ENCODE data around the gene FOXP1.

The FOXP1 gene

DNA sequence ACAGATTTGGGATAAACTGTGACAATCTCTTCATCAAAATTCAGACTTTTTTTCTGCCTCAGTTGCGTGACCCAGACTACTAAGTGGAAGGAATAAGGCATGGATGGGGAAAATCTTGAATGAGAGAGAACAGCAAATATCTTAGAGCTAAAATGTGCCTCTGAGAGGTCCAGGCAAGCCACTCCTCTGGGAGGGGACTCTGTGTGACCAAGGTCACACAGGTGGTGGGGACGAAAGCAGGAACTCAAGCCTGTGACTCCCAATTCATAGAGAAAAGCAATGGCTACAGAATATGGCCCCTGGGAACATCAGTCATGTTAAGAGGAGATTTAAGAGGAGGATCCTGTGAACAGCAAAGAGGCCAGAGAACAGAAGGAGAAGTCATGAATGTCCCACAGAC is 268.1 kb downstream of the FOXP1 start:
- no peak for ATAC-seq
- no peak for TF ChIP-seq PPARA (CRISPR knock-in tag; IDR thresholded peaks at IDR 0.05; ENCODE audit: borderline replicate concordance)
- no peak for TF ChIP-seq ESRRG (CRISPR knock-in tag; IDR thresholded peaks at IDR 0.05)
- no peak for TF ChIP-seq TCF4 (CRISPR knock-in tag; IDR thresholded peaks at IDR 0.05; ENCODE audit: borderline replicate concordance)
- no peak for TF ChIP-seq PATZ1 (CRISPR knock-in tag; IDR thresholded peaks at IDR 0.05; ENCODE audit: borderline replicate concordance)
- no peak for TF ChIP-seq ARNTL (CRISPR knock-in tag; IDR thresholded peaks at IDR 0.05; ENCODE audit: borderline replicate concordance, low read depth)
- no peak for TF ChIP-seq RARB (CRISPR knock-in tag; IDR thresholded peaks at IDR 0.05)
- TF ChIP-seq POU6F1 (CRISPR knock-in tag; IDR thresholded peaks at IDR 0.05; ENCODE audit: borderline replicate concordance, low read depth) = no peak
- no peak for TF ChIP-seq BACH2 (CRISPR knock-in tag; IDR thresholded peaks at IDR 0.05; ENCODE audit: borderline replicate concordance)

GRCh38 chr3:71313844-71314243 is 269.7 kb downstream of the FOXP1 start:
- no peak for ATAC-seq
- TF ChIP-seq GLIS3 (CRISPR knock-in tag; IDR thresholded peaks at IDR 0.05) = no peak
- TF ChIP-seq CSDC2 (CRISPR knock-in tag; IDR thresholded peaks at IDR 0.05) = no peak
- TF ChIP-seq ZC3H10 (CRISPR knock-in tag; IDR thresholded peaks at IDR 0.05) = no peak
- TF ChIP-seq ZFP30 (CRISPR knock-in tag; IDR thresholded peaks at IDR 0.05) = no peak
- TF ChIP-seq POU6F1 (CRISPR knock-in tag; IDR thresholded peaks at IDR 0.05; ENCODE audit: borderline replicate concordance, low read depth) = no peak
- no peak for TF ChIP-seq ZNF565 (CRISPR knock-in tag; conservative IDR thresholded peaks at IDR 0.05; ENCODE audit: low read depth)
- no peak for TF ChIP-seq TOX (CRISPR knock-in tag; IDR thresholded peaks at IDR 0.05; ENCODE audit: borderline replicate concordance)
- TF ChIP-seq TSHZ2 (CRISPR knock-in tag; IDR thresholded peaks at IDR 0.05) = no peak
- TF ChIP-seq BACH2 (CRISPR knock-in tag; IDR thresholded peaks at IDR 0.05; ENCODE audit: borderline replicate concordance) = no peak
- TF ChIP-seq ZFP3 (CRISPR knock-in tag; IDR thresholded peaks at IDR 0.05) = no peak
- TF ChIP-seq ARNTL (CRISPR knock-in tag; IDR thresholded peaks at IDR 0.05; ENCODE audit: borderline replicate concordance, low read depth) = no peak

- TF ChIP-seq TCF4 (CRISPR knock-in tag; IDR thresholded peaks at IDR 0.05; ENCODE audit: borderline replicate concordance) (no peak), ZNF565 (CRISPR knock-in tag; conservative IDR thresholded peaks at IDR 0.05; ENCODE audit: low read depth) (no peak), ZNF70 (CRISPR knock-in tag; IDR thresholded peaks at IDR 0.05) (no peak), ISL1 (CRISPR knock-in tag; IDR thresholded peaks at IDR 0.05) (no peak), ZC3H10 (CRISPR knock-in tag; IDR thresholded peaks at IDR 0.05) (no peak), ZFP3 (CRISPR knock-in tag; IDR thresholded peaks at IDR 0.05) (no peak), ESRRG (CRISPR knock-in tag; IDR thresholded peaks at IDR 0.05) (no peak), OSR1 (CRISPR knock-in tag; IDR thresholded peaks at IDR 0.05) (no peak), BACH2 (CRISPR knock-in tag; IDR thresholded peaks at IDR 0.05; ENCODE audit: borderline replicate concordance) (no peak), RARB (CRISPR knock-in tag; IDR thresholded peaks at IDR 0.05) (no peak), ARNTL (CRISPR knock-in tag; IDR thresholded peaks at IDR 0.05; ENCODE audit: borderline replicate concordance, low read depth) (no peak)
- TF ChIP-seq, protein P1, sequence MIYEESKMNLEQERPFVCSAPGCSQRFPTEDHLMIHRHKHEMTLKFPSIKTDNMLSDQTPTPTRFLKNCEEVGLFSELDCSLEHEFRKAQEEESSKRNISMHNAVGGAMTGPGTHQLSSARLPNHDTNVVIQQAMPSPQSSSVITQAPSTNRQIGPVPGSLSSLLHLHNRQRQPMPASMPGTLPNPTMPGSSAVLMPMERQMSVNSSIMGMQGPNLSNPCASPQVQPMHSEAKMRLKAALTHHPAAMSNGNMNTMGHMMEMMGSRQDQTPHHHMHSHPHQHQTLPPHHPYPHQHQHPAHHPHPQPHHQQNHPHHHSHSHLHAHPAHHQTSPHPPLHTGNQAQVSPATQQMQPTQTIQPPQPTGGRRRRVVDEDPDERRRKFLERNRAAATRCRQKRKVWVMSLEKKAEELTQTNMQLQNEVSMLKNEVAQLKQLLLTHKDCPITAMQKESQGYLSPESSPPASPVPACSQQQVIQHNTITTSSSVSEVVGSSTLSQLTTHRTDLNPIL (CRISPR knock-in tag; IDR thresholded peaks at IDR 0.05; ENCODE audit: low read depth) = no peak
These were observed 271.1 kb downstream of the FOXP1 start for GRCh38 chr3:71312461-71312860.

More at GRCh38 chr3:71312461-71312860, 271.1 kb downstream of the FOXP1 start:
- no peak for ATAC-seq

All from SK-N-SH treated with all-trans-retinoic acid at 6 μM for 48 hours (cell line).